Ramos (cell line): ENCODE results near the gene EPHB2.

Experiments used
- in situ Hi-C: fragments of 300-500 bp; cut with MboI; formaldehyde crosslinking; loops from one replicate; pipeline ENCODE4 v1.14.3; 2022; ENCODE audit warnings: low sequenced_read_pairs; ENCODE audit not compliant: unreplicated experiment

EPHB2 gene

DNA sequence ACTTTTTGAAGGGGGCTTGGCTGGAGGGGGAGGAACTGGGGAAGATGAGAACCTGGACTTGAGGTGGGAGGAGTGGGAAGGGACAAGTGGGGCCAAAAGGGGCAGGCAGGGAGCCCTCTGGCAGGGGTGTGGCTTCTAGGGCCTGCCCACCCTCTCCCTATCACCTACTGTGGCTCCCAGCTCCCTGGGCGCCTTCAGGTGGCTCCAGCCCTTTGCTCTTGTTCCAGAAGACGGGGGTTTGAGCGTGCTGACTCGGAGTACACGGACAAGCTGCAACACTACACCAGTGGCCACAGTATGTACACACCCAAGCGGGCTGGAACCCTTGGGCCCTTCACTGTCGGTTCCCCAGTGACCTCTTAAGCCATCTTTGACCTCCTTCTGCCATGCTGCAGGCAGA lies 185.5 kb downstream of the EPHB2 start:
- in situ Hi-C loops: no loop called here

DNA sequence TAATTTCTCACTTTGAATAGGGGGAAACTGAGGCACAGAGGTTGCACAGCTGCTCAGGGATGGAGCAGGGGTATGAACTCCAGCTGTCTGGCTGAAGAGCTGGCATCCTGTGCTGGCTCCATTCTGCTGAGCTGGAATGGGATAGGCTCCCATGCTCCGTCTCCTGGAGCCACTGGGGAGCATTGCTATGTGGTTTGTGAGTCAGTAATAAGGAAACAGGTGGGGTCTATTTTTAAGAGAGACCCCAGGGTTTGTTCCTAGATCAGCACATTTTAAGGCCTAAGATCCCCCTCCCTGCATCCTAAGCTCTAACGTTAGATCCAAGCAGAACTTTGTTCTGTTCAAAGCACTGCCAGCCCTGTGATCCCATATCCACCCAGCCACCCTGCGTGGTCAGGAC lies 189.8 kb downstream of the EPHB2 start:
- in situ Hi-C loops: no loop called here

DNA sequence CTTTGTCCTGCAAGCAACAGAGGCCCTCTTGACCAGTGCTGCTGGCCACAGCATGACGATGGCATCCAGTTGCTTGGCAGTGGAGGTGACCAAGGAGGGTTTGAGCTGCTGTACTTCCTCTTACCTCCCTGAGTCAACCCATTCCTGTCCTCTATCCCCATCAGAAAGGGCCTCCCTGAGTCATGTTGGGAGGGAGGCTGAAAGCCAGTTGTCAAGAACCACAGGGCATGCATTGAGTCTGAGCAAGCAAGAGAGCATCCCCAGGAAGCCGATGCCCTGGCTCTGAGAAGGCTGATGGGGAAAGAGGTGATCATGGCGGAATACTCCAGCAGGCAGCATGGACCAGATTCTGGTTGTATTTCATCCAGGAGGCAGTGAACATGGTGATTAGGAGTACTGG lies 192.5 kb downstream of the EPHB2 start:
- in situ Hi-C loops: no loop called here

DNA sequence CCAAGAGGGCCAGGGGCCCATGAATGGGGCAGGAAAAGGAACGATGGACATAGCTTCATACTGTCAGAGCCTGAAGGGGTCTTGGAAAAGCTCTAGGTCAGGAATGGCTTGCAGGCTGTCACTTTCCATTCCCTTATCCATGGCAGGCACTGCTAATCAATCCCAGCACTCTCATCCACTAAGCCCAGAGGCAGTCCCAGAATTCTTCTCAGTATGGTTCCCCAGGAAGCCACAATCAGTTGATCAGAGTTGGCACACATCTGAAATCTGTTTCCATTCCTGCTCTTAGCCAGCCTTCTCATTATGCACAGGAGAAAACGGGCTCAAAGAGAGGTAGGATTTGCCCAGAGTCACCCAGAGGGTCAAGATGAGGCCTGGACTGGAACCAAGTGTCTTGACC lies 196.3 kb downstream of the EPHB2 start:
- in situ Hi-C loops: no loop called here

DNA sequence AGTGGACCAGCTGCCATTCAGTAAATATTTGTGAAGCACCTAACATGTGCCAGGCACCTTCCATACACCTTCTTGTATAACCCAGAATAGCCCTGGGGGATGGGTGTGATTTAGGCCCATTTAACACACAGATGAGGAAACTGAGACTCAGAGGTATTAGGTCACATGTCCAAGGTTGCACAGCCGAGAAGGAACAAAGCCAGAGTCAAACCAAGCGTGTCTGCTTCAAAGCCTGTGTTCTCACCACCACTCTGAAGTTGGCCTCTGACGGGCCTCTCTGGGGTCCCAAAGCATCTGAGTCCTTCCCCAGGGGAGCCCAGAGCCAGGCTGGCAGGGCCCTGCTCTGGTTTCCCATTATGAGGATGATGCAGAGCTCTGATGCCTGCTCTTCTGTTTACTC lies 196.9 kb downstream of the EPHB2 start:
- in situ Hi-C loops: no loop called here

DNA sequence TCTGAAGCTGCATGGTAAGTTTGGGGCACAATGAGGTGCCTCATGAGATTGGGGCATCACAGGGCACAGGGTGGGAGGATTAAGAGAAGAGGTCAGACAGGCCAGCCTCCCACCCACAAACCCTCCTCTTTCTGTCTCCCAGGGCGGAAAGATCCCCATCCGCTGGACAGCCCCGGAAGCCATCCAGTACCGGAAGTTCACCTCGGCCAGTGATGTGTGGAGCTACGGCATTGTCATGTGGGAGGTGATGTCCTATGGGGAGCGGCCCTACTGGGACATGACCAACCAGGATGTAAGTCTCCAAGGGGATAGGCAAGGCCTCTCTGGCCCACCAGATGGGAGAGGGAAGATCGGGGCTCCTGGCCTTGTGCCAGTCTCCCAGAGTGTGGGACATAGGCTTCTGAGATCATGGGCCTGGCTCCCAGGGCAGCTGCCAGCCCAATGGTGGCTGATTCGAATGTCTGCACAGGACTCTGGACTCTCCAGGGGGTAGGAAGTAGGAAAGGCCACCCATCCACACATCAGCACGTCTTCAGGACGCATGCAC lies 198.3 kb downstream of the EPHB2 start:
- in situ Hi-C loops: no loop called here

DNA sequence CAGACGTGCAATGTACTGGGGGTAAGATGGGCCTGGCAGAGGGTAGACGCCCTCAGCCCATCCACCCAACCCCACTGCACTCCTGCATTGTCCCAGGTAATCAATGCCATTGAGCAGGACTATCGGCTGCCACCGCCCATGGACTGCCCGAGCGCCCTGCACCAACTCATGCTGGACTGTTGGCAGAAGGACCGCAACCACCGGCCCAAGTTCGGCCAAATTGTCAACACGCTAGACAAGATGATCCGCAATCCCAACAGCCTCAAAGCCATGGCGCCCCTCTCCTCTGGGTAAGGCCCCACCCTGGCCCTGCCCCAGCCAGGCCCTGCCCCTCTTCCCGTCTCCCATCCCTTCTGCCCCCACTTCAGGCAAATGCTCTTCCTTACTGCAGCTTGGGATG lies 199.6 kb downstream of the EPHB2 start:
- in situ Hi-C loops: no loop called here

DNA sequence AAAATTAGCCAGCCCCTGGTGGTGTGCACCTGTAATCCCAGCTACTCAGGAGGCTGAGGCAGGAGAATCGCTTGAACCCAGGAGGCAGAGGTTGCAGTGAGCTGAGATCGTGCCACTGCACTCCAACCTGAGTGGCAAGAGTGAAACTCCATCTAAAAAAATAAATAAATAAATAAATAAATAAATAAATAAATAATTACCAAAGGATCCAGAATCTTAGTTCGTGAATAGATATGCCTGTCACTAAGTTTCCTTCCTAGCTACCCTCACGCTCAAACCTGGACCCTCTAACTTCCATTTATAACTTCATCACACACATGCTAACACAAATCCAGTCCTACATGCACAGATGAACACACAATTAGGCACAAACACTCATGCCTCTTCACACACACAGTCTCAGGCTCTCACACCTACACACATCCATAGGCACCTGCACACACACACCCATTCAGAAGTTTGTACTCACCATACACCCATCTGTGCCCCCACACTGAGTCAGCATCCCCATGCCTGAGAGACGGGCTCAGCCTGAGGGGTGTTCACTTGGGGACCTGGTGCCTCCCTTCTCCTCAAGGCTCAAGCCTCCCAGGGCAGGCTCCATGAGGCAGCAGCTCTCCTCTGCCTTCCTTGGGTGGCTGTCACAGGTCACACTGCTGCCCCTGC lies 200.5 kb downstream of the EPHB2 start:
- in situ Hi-C loops: no loop called here

DNA sequence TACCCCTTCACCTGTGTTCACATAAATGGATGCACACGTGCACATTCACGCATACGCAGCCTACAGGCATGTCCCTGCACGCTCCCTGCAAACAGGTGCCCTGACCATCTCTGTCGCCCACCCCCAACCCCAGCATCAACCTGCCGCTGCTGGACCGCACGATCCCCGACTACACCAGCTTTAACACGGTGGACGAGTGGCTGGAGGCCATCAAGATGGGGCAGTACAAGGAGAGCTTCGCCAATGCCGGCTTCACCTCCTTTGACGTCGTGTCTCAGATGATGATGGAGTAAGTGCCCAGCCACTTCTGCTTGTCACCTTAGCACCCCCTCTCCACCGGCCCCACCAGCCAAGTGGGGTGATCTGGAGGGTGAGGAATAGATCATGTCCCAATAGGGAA lies 201.7 kb downstream of the EPHB2 start:
- in situ Hi-C loops: no loop called here

DNA sequence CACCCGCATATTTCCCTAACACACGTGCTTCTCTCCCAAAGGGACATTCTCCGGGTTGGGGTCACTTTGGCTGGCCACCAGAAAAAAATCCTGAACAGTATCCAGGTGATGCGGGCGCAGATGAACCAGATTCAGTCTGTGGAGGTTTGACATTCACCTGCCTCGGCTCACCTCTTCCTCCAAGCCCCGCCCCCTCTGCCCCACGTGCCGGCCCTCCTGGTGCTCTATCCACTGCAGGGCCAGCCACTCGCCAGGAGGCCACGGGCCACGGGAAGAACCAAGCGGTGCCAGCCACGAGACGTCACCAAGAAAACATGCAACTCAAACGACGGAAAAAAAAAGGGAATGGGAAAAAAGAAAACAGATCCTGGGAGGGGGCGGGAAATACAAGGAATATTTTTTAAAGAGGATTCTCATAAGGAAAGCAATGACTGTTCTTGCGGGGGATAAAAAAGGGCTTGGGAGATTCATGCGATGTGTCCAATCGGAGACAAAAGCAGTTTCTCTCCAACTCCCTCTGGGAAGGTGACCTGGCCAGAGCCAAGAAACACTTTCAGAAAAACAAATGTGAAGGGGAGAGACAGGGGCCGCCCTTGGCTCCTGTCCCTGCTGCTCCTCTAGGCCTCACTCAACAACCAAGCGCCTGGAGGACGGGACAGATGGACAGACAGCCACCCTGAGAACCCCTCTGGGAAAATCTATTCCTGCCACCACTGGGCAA lies 202.9 kb downstream of the EPHB2 start:
- in situ Hi-C loops: no loop called here

DNA sequence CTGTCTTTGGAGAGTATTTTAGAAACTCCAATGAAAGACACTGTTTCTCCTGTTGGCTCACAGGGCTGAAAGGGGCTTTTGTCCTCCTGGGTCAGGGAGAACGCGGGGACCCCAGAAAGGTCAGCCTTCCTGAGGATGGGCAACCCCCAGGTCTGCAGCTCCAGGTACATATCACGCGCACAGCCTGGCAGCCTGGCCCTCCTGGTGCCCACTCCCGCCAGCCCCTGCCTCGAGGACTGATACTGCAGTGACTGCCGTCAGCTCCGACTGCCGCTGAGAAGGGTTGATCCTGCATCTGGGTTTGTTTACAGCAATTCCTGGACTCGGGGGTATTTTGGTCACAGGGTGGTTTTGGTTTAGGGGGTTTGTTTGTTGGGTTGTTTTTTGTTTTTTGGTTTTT lies 203.5 kb downstream of the EPHB2 start:
- in situ Hi-C loops: no loop called here

DNA sequence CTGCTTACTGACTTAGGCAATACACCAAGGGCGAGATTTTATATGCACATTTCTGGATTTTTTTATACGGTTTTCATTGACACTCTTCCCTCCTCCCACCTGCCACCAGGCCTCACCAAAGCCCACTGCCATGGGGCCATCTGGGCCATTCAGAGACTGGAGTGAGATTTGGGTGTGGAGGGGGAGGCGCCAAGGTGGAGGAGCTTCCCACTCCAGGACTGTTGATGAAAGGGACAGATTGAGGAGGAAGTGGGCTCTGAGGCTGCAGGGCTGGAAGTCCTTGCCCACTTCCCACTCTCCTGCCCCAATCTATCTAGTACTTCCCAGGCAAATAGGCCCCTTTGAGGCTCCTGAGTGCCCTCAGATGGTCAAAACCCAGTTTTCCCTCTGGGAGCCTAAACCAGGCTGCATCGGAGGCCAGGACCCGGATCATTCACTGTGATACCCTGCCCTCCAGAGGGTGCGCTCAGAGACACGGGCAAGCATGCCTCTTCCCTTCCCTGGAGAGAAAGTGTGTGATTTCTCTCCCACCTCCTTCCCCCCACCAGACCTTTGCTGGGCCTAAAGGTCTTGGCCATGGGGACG lies 204.1 kb downstream of the EPHB2 start:
- in situ Hi-C loops: no loop called here

DNA sequence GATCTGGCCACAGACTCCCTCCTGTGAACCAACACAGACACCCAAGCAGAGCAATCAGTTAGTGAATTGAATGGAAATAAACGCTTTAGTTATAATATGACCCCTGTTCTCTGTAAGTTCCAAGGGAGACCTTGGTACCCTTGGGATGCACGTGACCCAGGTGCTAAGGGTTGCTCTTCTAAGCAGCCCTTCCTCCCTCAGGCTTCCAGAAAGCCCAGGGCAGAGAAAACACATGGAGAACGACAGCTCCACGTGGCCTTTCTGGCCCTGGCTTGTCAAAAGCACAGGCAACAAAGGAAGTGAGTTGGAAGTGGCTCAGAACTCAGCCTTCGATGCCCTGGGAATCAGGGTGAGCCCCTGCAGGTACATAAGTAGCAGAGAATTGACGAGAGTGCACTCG lies 204.6 kb downstream of the EPHB2 start:
- in situ Hi-C loops: no loop called here

DNA sequence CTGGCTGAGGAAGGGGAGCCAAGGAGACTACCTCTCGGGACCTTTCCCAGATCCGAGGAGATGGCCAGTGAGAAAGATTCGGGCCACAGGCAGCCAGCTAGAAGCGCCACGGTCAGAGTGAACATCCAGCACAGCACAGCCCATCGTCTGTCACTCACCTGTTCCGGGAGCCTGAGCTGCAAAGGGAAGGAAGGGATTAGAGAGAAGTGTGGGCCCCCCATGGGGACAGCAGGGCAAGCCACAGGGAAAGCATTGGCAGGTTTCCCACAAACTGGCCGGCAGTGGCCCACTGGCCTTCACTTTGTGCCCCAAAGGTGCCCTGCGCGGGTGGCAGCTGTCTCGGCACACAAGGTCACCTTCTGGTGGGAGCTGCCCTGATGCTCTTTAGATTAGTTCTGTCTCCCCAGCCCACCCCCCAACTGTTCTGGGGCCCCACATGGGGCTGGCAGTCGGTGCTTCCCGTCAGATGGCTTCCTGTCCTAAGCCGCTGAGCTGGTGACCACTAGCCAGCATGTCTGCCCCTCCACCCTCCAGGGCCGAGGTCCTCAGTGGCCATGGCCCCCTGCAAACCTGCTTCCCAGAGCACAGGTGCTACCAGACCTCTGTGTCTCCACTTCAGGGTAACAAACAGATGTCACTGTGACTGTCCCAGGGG lies 205.3 kb downstream of the EPHB2 start:
- in situ Hi-C loops: no loop called here

DNA sequence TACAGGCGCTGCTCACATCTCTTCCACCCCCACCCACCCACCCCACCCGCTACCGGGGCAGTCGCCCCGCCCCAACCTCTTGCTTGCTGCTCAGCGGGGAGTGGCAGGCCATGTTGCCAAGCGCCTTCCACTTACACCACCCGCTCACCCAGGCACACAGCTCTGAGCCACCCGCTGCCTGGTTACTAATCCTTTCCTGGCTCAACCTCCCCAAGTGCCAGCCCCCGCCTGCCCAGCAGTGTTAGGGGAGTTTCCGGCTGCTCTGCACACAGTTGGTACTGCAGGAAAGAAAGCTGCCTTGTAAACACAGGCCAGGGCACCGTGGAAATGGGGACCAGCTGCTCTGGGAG lies 205.8 kb downstream of the EPHB2 start:
- in situ Hi-C loops: no loop called here

DNA sequence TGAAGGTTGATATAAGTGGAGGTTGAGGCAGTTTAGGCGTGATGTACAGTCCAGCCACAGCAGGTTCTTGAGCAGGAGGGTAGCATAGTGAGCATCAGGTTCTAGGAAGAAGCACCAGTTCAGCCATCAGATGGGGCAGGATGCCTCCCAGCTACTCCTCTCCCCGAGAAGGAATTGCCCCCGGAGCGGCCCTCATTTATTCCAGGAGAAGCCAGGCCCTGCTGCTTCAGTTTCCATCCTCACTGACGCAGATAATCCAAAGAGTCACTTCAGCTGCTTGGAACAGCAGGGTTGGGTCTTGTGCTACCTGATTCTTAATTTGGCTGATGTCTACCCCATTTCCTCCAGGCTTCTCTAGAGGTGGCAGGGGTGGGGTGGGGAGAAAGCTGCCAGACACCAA lies 207.3 kb downstream of the EPHB2 start:
- in situ Hi-C loops: no loop called here

DNA sequence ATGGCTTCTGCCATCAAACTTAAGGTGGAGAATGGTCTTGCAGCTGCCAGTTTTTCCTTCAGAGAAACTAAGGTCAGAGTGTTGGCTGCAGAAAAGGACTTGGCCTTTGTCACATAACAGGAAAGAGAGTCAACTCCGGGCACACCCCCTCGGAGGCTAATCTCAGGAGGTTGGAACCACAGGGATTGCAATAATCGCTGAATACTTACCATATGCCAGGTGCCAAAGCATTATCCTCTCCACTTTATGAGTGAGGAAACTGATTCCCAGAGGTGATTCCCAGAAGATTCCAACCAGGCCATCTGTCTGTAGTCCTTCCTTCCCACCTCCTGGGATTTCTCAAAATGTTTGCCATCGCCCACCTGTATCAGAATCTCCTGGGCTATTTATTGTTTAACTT lies 208.0 kb downstream of the EPHB2 start:
- in situ Hi-C loops: no loop called here

DNA sequence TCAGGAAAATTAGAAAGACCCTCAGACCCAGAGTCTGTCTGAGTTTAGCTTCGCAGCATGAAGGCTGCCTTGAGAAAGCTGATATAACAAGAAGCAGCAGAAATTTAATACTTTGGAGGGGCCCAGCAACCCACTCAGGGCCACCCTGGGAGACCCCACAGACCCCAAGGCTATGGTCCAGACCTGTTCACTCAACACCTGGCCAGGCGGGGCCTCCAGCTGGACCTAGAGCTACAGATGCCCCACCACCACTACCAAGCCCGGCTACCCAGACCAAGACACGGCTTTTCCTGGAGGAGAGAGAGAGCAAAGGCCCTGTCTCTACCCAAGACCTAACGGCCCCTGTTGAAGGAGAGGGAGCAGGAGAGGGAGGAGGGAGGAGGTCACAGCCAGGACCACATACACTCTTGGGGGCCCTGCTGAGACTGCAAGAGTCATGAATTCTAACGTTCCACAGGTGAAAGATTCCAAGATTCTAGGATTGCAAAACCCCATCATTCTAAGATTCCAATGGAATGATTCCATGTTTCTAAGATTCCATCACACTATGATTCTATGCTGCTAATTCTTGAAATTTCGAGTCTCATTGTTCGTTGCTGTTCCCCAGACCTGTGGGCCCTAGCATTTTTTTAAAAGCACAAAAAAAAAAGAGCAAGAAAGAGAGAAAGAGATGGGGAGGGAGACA lies 208.8 kb downstream of the EPHB2 start:
- in situ Hi-C loops: no loop called here

DNA sequence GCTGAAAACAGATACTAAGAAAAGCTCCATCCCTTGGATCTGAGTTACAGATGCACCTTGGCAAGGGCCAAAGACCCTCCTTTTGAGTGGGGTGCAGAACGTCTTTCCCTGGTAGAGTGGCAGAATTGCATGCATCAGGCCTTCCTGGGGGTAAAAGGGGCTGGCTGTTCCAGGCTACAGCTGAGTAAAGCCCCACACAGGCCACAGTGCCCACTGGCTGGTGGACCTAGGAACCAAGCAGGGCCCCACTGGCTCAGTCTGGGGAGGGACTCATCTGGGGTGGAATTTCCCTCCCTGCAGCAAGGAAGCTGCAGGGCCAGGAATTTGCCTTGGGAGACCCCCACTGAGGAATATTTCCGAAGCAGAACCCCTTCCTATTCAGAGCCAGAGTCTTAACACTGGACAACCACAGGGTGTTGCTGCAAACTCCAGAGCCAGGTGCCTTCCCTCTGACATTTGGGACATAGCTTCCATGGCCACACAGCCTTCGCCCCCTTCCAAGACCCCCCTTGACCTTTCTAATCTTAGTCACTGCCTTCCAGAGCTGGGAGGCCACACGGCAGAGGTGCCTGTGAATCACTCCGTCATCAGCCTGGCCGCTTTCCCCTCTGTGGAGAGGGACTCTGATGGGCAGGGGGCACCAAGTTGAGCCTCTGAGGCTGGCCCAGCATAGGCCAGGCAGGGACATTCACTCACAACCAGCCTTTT lies 209.5 kb downstream of the EPHB2 start:
- in situ Hi-C loops: no loop called here
